Heart left ventricle (tissue), 16 donors: ENCODE results near the gene RNGTT. TPM values are rescaled to one million over a fixed set of nuclear protein-coding genes. Genes with fewer than 3 reads are reported as not detected.
"Not testable (repeated sequence)": the region's sequence is repeated elsewhere in the genome, so short reads cannot be mapped to it uniquely, and the experiment has no call there.

Experiments used
- ATAC-seq, 4 donors: fragments of 200-7000 bp; cut with Tn5 transposase; one replicate each; pipeline ENCODE4 v1.9.1; 2020 to 2022; ENCODE audit warnings: moderate library complexity in 4 of 4, mild to moderate bottlenecking in 3 of 4, moderate number of reproducible peaks in 1 of 4
- DNase-seq, 5 donors: peaks; one replicate each; pipeline ENCODE4 v3.0.0-alpha.2; 2020
- H3K27ac ChIP-seq, 12 donors: fragments of 200-600 bp; sonication (generic) in 4 of 12; one replicate each; pipeline versions ENCODE4 v1.5.0 to v1.8.0; 2016 to 2022; ENCODE audit warnings: mild to moderate bottlenecking in 2 of 12
- H3K27me3 ChIP-seq, 9 donors: fragments of 200-600 bp; sonication (generic) in 2 of 9; one replicate each; pipeline versions ENCODE4 v1.5.1 to v1.8.0; 2016 to 2022; ENCODE audit warnings: mild to moderate bottlenecking in 3 of 9
- H3K36me3 ChIP-seq, 9 donors: fragments of 200-600 bp; sonication (generic) in 2 of 9; one replicate each; pipeline versions ENCODE4 v1.5.0 to v1.8.0; 2018 to 2022; ENCODE audit warnings: mild to moderate bottlenecking in 2 of 9
- H3K4me1 ChIP-seq, 12 donors: fragments of 200-600 bp; sonication (generic) in 4 of 12; one replicate each; pipeline versions ENCODE4 v1.5.0 to v1.8.0; 2016 to 2022; ENCODE audit warnings: mild to moderate bottlenecking in 3 of 12
- H3K4me3 ChIP-seq, 12 donors: fragments of 200-600 bp; sonication (generic) in 4 of 12; one replicate each; pipeline versions ENCODE4 v1.5.0 to v1.8.0; 2017 to 2022; ENCODE audit warnings: mild to moderate bottlenecking in 9 of 12, moderate library complexity in 4 of 12
- H3K9me3 ChIP-seq, 12 donors: fragments of 200-600 bp; sonication (generic) in 4 of 12; one replicate each; pipeline versions ENCODE4 v1.5.0 to v1.8.0; 2016 to 2022; ENCODE audit warnings: mild to moderate bottlenecking in 1 of 12
- POLR2A ChIP-seq, 2 donors: fragments of 450-650 bp; IDR thresholded peaks; one replicate each; pipeline ENCODE4 v1.6.1; 2017; ENCODE audit warnings: antibody characterized with exemption in 2 of 2, mild to moderate bottlenecking in 2 of 2, moderate library complexity in 2 of 2
- WGBS, 4 donors: extraction: QIAGEN DNeasy Blood & Tissue Kit in 2 of 4; methylation state at CpG; one replicate each; pipeline versions ENCODE4 v1.1.5 to v1.1.7; 2013 to 2018; 5-methylcytosine and 5-hydroxymethylcytosine counted together
- intact Hi-C, 10 donors: fragments of 100-400 bp; cut with DNase I; formaldehyde crosslinking; loops; one replicate each; pipeline versions ENCODE4 v1.11.1 to v1.14.2; 2022
- polyA plus RNA-seq, 2 donors: library from polyadenylated mRNA; stranded (reverse); fragments of 200-250 nt; gene quantifications; one replicate each; pipeline ENCODE4 v1.2.3, GENCODE V29; 2013
- total RNA-seq, 9 donors: library from RNA; depleted of rRNA in 2 of 9; stranded (reverse); fragments of >200 nt in 2 of 9; fragmentation: NEBNext Ultra II Directional in 3 of 9; extraction: Animal tissue kit (Norgen Biotek cat#: 25700) in 3 of 9; gene quantifications; one replicate each; pipeline versions ENCODE4 v1.1.0 to v1.2.4, GENCODE V29; 2016 to 2023
- TF ChIP-seq, protein P1 (sequence below), 12 donors: fragments of 200-600 bp; sonication (generic) in 4 of 12; IDR thresholded peaks; one replicate each; pipeline versions ENCODE4 v1.5.0 to v1.8.0; 2018 to 2022; ENCODE audit warnings: antibody characterized with exemption in 12 of 12, mild to moderate bottlenecking in 5 of 12
- donor health status: ischemic (EF 13 %, LVEDD 7.1; RV severe dilation, severe dysfunction).
- donor health status: healthy with polysubstance abuse.
- donor health status: DM: no; HTN: yes; CAD: no.
- donor health status: DM: no; HTN: no; CAD: no.
- donor health status: ischemic (EF 25% LVEDD 6.9; RV normal size, moderate dysfunction).
- donor health status: ischemic (EF 25% LVEDD 5.7; RV mildly dilated, moderate dysfunction).
- donor health status: healthy.
- donor health status: DM: yes; HTN: yes; CAD: no.
- donor health status: ischemic (EF 35%, LVEDD 5.7; RV mildly dilated, moderate dysfunction).
- donor health status: nonischemic (EF 11% LVEDD 7.7; RV severe dilation, severe dysfunction).
- donor health status: DM: yes; HTN: yes; CAD: no.
- donor health status: PGD.
- donor health status: ischemic (EF 29% LVEDD 5.4; RV normal size, mild dysfunction).
- donor health status: nonischemic (EF 23%, LVEDD 6.1; RV moderate dilation, normal function).

RNGTT gene
- total and polyA plus RNA-seq, 11 donors: 2.6 to 11.6 (median 9.1) TPM

DNA sequence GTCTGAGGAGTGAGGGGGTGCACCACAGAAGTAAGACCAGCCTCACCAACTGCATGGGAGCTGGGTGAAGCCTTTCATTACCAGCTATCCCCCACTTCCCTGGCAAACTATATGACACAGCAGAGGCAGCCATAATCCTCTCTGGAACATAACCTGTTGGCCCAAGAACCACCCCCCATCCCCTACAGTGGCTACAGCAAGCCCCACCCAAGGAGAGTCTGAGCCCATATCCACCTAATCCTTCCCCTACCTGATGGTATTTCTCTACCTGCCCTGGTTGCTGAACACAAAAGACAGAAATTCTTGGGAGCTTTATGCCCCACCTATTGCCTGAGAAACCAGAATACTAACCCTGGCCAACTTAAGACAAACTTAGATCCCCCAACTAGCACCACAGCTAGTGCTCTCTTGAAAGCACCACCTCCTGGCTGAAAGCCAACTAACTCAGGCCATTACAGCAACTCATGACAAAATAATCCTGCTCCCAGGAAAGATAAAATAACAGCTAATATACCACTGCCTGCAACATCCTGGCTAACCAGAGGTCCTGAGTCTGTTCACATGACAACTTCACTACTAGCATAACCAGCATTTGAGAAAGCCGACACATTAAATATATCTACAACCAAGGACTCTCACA lies 11.2 kb downstream of the RNGTT start:
- ATAC-seq (no peak), DNase-seq (no peak)
- intact Hi-C loops: no loop called here
- Histone ChIP-seq H3K4me3 (no peak overlapping the region), H3K4me1 (no peaks in the 10 kb centered on the region), H3K27me3 (no peaks in the 10 kb centered on the region), H3K27ac (no peak overlapping the region), H3K36me3 (no peaks in the 10 kb centered on the region), H3K9me3 (peaks cover 0 to 37% (median 10%) of the 10 kb centered on the region in 12 donors)
- TF ChIP-seq, protein P1, sequence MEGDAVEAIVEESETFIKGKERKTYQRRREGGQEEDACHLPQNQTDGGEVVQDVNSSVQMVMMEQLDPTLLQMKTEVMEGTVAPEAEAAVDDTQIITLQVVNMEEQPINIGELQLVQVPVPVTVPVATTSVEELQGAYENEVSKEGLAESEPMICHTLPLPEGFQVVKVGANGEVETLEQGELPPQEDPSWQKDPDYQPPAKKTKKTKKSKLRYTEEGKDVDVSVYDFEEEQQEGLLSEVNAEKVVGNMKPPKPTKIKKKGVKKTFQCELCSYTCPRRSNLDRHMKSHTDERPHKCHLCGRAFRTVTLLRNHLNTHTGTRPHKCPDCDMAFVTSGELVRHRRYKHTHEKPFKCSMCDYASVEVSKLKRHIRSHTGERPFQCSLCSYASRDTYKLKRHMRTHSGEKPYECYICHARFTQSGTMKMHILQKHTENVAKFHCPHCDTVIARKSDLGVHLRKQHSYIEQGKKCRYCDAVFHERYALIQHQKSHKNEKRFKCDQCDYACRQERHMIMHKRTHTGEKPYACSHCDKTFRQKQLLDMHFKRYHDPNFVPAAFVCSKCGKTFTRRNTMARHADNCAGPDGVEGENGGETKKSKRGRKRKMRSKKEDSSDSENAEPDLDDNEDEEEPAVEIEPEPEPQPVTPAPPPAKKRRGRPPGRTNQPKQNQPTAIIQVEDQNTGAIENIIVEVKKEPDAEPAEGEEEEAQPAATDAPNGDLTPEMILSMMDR (IDR thresholded peaks at IDR 0.05): no peak
- TF ChIP-seq POLR2A (IDR thresholded peaks at IDR 0.05): no peak
- WGBS, 4 donors: 96 to 100% (median 100%) methylated on average over 1 of the region's 1 CpG

DNA sequence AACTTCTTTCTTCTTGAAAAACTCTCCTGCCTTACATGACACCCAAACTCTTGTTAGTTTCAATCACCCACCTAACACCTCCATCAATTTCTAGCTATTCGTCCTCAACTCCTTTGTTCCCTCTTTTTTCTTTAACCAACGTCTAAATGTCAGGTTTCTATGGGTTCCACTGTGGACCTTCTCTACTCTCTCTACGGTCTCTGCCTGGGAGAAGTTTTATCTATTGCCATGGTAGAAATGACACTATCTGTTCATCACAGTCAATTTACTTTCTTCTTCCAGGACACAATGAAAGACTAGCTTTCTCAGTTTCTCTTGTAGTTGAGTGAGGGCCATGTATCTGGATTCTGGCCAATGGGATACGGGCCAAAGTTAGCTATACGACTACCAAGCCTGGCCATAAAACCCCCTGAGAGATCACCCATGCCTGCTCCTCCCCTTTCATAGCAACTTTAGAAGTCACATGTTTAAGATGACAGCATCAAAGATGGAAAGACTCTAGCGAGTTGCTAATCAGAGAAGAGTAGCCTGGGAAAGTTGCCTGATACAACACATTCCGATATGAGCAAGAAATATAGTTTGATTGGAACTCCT lies 17.9 kb downstream of the RNGTT start:
- Histone ChIP-seq H3K36me3 (peaks cover 0 to 5% (median 0%) of the 10 kb centered on the region in 9 donors), H3K4me1 (peaks cover 0 to 7% (median 0%) of the 10 kb centered on the region in 12 donors), H3K27me3 (no peaks in the 10 kb centered on the region), H3K9me3 (no peaks in the 10 kb centered on the region), H3K4me3 (no peak overlapping the region), H3K27ac (no peak overlapping the region)
- no peak for DNase-seq
- no peak for ATAC-seq
- TF ChIP-seq, protein P1 (IDR thresholded peaks at IDR 0.05): no peak
- no peak for TF ChIP-seq POLR2A (IDR thresholded peaks at IDR 0.05)
- intact Hi-C loops: no loop called here
- WGBS, 4 donors: 73 to 80% (median 76%) methylated on average over 7 of the region's 7 CpGs

DNA sequence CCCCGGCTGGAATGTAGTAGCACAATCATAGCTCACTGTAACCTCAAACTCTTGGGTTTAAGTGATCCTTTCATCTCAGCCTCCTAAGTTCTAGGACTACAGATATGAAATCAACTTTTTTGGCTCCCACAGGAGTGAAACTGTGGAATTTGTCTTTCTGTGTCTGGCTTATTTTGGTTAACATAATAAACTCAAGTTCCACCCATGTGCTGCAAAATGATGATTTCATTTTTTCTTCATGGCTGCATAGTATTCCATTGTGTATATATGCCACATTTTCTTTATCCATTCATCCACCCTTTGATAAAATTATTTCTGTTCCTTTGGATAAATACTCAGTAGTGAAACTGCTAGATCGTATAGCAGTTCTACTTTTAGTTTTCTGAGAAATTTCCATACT lies 29.9 kb downstream of the RNGTT start:
- DNase-seq: no peak
- no peaks in the 10 kb centered on the region for H3K27me3 ChIP-seq
- TF ChIP-seq, protein P1 (IDR thresholded peaks at IDR 0.05): no peak
- TF ChIP-seq POLR2A (IDR thresholded peaks at IDR 0.05): no peak
- ATAC-seq: no peak
- no peak overlapping the region for H3K27ac ChIP-seq
- peaks cover 0 to 40% (median 22%) of the 10 kb centered on the region in 9 donors for H3K36me3 ChIP-seq
- intact Hi-C loops: no loop called here
- peaks cover 0 to 35% (median 8%) of the 10 kb centered on the region in 12 donors for H3K9me3 ChIP-seq
- no peaks in the 10 kb centered on the region for H3K4me1 ChIP-seq
- 96 to 99% (median 98%) methylated on average over 2 of the region's 2 CpGs for WGBS, 4 donors
- H3K4me3 ChIP-seq: no peak overlapping the region

DNA sequence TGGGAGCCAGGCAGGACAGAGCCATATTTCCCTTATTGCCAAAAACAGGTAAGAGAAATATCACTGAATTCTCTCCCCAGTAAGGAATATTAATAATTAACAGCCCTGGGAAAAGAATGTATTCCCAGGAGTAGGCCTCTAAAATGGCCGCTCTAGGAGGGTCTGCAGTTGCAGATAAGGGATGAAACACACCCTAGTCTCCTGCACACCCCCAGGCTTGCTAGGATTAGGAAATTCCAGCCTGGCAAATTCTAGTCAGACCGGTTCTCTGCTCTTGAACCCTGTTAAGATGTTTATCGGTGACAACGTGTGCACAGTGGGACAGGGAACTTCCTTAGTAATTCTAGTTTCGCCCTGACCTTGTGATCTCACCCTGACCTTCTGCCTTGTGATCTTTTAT lies 31.4 kb downstream of the RNGTT start:
- H3K27me3 ChIP-seq, DNase-seq, ATAC-seq, intact Hi-C loops, H3K27ac ChIP-seq, H3K4me1 ChIP-seq, H3K4me3 ChIP-seq: not testable (repeated sequence)
- Histone ChIP-seq H3K36me3 (peaks cover 0 to 41% (median 27%) of the 10 kb centered on the region in 9 donors), H3K9me3 (peaks cover 0 to 34% (median 8%) of the 10 kb centered on the region in 12 donors)
- 97 to 99% (median 98%) methylated on average over 5 of the region's 5 CpGs for WGBS, 4 donors
